Ovary (tissue), 9 donors: ENCODE results near the gene BABAM2. TPM values are rescaled to one million over a fixed set of nuclear protein-coding genes. Genes with fewer than 3 reads are reported as not detected.

ENCODE experiments used
- DNase-seq, 5 donors: peaks; one replicate each; pipeline ENCODE4 v3.0.0-alpha.2; 2019 to 2020
- H3K27ac ChIP-seq, 2 donors: fragments of 200-600 bp; one replicate each; pipeline versions ENCODE4 v1.5.1 to v1.8.0; 2019 to 2022
- H3K27me3 ChIP-seq: fragments of 200-600 bp; one replicate; pipeline ENCODE4 v1.8.0; 2022
- H3K36me3 ChIP-seq: fragments of 200-600 bp; sonication (generic); one replicate; pipeline ENCODE4 v1.5.1; 2019
- H3K4me1 ChIP-seq: one replicate; pipeline ENCODE4 v1.8.1; 2013; ENCODE audit warnings: mild to moderate bottlenecking, moderate library complexity; ENCODE audit not compliant: insufficient read depth
- H3K4me3 ChIP-seq: fragments of 200-600 bp; sonication (generic); one replicate; pipeline ENCODE4 v1.5.1; 2017
- H3K9me3 ChIP-seq, 2 donors: fragments of 200-600 bp in 1 of 2; sonication (generic) in 1 of 2; one replicate each; pipeline versions ENCODE4 v1.5.1 to v1.8.1; 2013 to 2019; ENCODE audit warnings: mild to moderate bottlenecking in 1 of 2, moderate library complexity in 1 of 2
- EP300 ChIP-seq: sonication (generic); formaldehyde crosslinking; IDR thresholded peaks from one replicate; pipeline ENCODE4 v1.6.1; 2017; ENCODE audit warnings: antibody characterized with exemption
- POLR2A ChIP-seq: fragments of 450-650 bp; IDR thresholded peaks from one replicate; pipeline ENCODE4 v1.6.1; 2017; ENCODE audit warnings: antibody characterized with exemption, mild to moderate bottlenecking, moderate library complexity
- WGBS, 3 donors: extraction: QIAGEN DNeasy Blood & Tissue Kit in 1 of 3; methylation state at CpG; one replicate each; pipeline versions ENCODE4 v1.1.5 to v1.1.7; 2013 to 2017; 5-methylcytosine and 5-hydroxymethylcytosine counted together
- intact Hi-C, 4 donors: fragments of 100-400 bp; cut with DNase I; formaldehyde crosslinking; loops; one replicate each; pipeline versions ENCODE4 v1.11.0 to v1.15.1; 2022 to 2023
- polyA plus RNA-seq, 2 donors: library from polyadenylated mRNA; stranded (reverse); fragments of 200-250 nt in 1 of 2; fragments of 350-450 nt in 1 of 2; fragmentation: Illumina TruSeq in 1 of 2; extraction: RNeasy Lipid Tissue Mini Kit (QIAGEN cat#74804) in 1 of 2; gene quantifications; one replicate each; pipeline ENCODE4 v1.2.3, GENCODE V29; 2013 to 2014
- total RNA-seq, 7 donors: library from RNA; depleted of rRNA in 2 of 7; stranded (reverse); fragments of >200 nt in 2 of 7; fragmentation: NEBNext Ultra II Directional in 3 of 7; extraction: Animal tissue kit (Norgen Biotek cat#: 25700) in 3 of 7; gene quantifications; one replicate each; pipeline versions ENCODE4 v1.1.0 to v1.2.4, GENCODE V29; 2016 to 2023
- TF ChIP-seq, protein P1 (sequence below), 3 donors: fragments of 450-650 bp in 2 of 3; fragments of 200-600 bp in 1 of 3; IDR thresholded peaks; one replicate each; pipeline versions ENCODE4 v1.5.1 to v1.8.0; 2016 to 2022; ENCODE audit warnings: antibody characterized with exemption in 3 of 3, mild to moderate bottlenecking in 1 of 3
- donor health status: DM: no; HTN: no; CAD: no; lungs with moderate emphysema.
- donor health status: DM: no; HTN: no; CAD: no.
- donor health status: Bipolar disorder and iron deficiency.
- donor health status: DM: yes; HTN: yes; CAD: no.
- donor health status: DM: no; HTN: no; CAD: no.
- donor health status: DM: yes; HTN: yes; CAD: no.

Gene BABAM2
- total and polyA plus RNA-seq, 9 donors, result 22.0 to 96.7 (median 46.8) TPM

GRCh38 chr2:28344756-28345373, 454.3 kb downstream of the BABAM2 start:
- peak in 1 of 5 donors; percentile 32 for DNase-seq
- TF ChIP-seq, protein P1, sequence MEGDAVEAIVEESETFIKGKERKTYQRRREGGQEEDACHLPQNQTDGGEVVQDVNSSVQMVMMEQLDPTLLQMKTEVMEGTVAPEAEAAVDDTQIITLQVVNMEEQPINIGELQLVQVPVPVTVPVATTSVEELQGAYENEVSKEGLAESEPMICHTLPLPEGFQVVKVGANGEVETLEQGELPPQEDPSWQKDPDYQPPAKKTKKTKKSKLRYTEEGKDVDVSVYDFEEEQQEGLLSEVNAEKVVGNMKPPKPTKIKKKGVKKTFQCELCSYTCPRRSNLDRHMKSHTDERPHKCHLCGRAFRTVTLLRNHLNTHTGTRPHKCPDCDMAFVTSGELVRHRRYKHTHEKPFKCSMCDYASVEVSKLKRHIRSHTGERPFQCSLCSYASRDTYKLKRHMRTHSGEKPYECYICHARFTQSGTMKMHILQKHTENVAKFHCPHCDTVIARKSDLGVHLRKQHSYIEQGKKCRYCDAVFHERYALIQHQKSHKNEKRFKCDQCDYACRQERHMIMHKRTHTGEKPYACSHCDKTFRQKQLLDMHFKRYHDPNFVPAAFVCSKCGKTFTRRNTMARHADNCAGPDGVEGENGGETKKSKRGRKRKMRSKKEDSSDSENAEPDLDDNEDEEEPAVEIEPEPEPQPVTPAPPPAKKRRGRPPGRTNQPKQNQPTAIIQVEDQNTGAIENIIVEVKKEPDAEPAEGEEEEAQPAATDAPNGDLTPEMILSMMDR (IDR thresholded peaks at IDR 0.05), result no peak
- no peak for TF ChIP-seq EP300
- no peak for TF ChIP-seq POLR2A
- Histone ChIP-seq H3K4me1 (peaks cover 10% of the 10 kb centered on the region), H3K36me3 (no peaks in the 10 kb centered on the region), H3K27ac (no peak overlapping the region), H3K4me3 (no peak overlapping the region), H3K9me3 (no peaks in the 10 kb centered on the region), H3K27me3 (no peaks in the 10 kb centered on the region)
- WGBS, 3 donors, result 83 to 90% (median 88%) methylated on average over 29 to 30 of the region's 30 CpGs
- intact Hi-C loops, result loop anchor here in 2 of 4 donors (5.0 kb wide), 3 partner anchors 42 to 623 kb away; partner anchors contain the start of gene FOSL2 (in 1 of the 2)

DNA sequence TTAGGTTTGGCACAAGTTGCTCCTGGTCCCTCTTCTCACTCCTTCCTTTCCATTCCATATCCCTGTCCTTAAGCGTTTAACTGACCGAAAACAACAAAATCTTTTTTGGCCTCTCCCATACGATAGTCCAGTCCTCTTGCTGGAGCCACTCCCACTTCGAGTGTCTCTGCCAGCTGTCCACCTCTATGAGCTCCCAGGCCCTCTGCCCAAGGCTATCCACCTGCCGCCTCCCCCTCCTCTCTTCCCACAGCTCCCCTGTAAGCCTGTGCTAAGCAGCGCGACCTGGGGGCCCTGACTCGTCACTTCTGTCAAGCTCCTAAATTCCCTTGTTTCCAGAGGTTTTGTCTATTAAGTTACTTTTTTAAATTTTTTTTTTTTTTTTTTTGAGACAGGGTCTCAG, 455.1 kb downstream of the BABAM2 start:
- TF ChIP-seq POLR2A (no peak), EP300 (no peak)
- TF ChIP-seq, protein P1 (IDR thresholded peaks at IDR 0.05), result no peak
- Histone ChIP-seq H3K9me3 (no peaks in the 10 kb centered on the region), H3K4me1 (peaks cover 9% of the 10 kb centered on the region), H3K36me3 (no peaks in the 10 kb centered on the region), H3K27me3 (no peaks in the 10 kb centered on the region), H3K27ac (no peak overlapping the region), H3K4me3 (no peak overlapping the region)
- intact Hi-C loops, result loop anchor here in 1 of 4 donors (5.0 kb wide), 1 partner anchor 42 kb away; no protein-coding TSS in a partner anchor
- peak in 1 of 5 donors; percentile 38 for DNase-seq
- 47 to 61% (median 54%) methylated on average over 8 of the region's 8 CpGs for whole genome bisulfite sequencing, 3 donors

DNA sequence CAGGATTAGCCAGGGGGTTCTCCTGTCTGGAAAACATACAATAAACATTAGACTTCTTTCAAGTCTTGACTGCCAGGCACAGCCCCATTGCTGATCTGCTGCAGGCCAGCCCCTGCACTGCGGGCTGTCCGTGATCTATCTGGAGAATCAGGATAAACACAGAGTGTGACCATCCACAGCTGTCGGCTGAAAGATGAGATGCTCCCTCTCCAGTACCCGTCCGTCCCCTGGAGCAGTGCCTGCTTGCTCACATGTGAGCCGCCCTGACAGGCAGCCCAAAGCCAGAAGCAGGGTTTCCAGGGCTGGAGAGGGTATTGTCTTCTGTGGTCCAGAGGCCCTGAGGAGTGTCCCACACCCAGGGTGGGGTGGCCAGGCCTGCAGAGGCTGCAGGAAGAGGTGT, 456.1 kb downstream of the BABAM2 start:
- no peaks in the 10 kb centered on the region for H3K36me3 ChIP-seq
- DNase-seq, result peak in 1 of 5 donors; percentile 22
- intact Hi-C loops, result loop anchor here in 1 of 4 donors (5.0 kb wide), 1 partner anchor 41 kb away; no protein-coding TSS in a partner anchor
- H3K27me3 ChIP-seq, result no peaks in the 10 kb centered on the region
- no peak for TF ChIP-seq POLR2A
- no peak for TF ChIP-seq EP300
- TF ChIP-seq, protein P1 (IDR thresholded peaks at IDR 0.05), result no peak
- no peak overlapping the region for H3K4me3 ChIP-seq
- no peak overlapping the region for H3K27ac ChIP-seq
- H3K4me1 ChIP-seq, result peaks cover 8% of the 10 kb centered on the region
- 60 to 77% (median 71%) methylated on average over 6 of the region's 6 CpGs for WGBS, 3 donors
- H3K9me3 ChIP-seq, result no peaks in the 10 kb centered on the region

- no peak overlapping the region for H3K27ac ChIP-seq
- peaks cover 9% of the 10 kb centered on the region for H3K4me1 ChIP-seq
- H3K27me3 ChIP-seq, result no peaks in the 10 kb centered on the region
- no peaks in the 10 kb centered on the region for H3K36me3 ChIP-seq
- intact Hi-C loops, result loop anchor here in 1 of 4 donors (5.0 kb wide), 1 partner anchor 40 kb away; no protein-coding TSS in a partner anchor
- peak in 2 of 5 donors; percentile 15 to 20 for DNase-seq
- no peak overlapping the region for H3K4me3 ChIP-seq
- WGBS, 3 donors, result 92 to 98% (median 94%) methylated on average over 6 of the region's 6 CpGs
- no peaks in the 10 kb centered on the region for H3K9me3 ChIP-seq
- TF ChIP-seq POLR2A (no peak), EP300 (no peak)
- TF ChIP-seq, protein P1 (IDR thresholded peaks at IDR 0.05), result no peak
These were observed 456.7 kb downstream of the BABAM2 start for GRCh38 chr2:28347193-28347592.
